WTC11 (cell line): ENCODE data around the gene FANK1.

ENCODE experiments used
- ATF3 ChIP-seq: sonication (generic); formaldehyde crosslinking; conservative IDR thresholded peaks from 2 replicates; pipeline ENCODE4 v1.8.1; 2022; ENCODE audit warnings: mild to moderate bottlenecking, missing genetic modification reagents
- CREB1 ChIP-seq: sonication (generic); formaldehyde crosslinking; IDR thresholded peaks from 2 replicates; pipeline ENCODE4 v1.8.0; 2023; ENCODE audit warnings: mild to moderate bottlenecking, missing genetic modification reagents
- CTCF ChIP-seq: fragments of 200-600 bp; IDR thresholded peaks from 2 replicates; pipeline ENCODE4 v1.8.0; 2022; ENCODE audit warnings: antibody characterized with exemption
- E2F4 ChIP-seq: sonication (generic); formaldehyde crosslinking; IDR thresholded peaks from 2 replicates; pipeline ENCODE4 v1.8.1; 2022; ENCODE audit warnings: low read depth, mild to moderate bottlenecking, moderate library complexity, missing genetic modification reagents, borderline replicate concordance
- FOXJ3 ChIP-seq: sonication (generic); formaldehyde crosslinking; IDR thresholded peaks from 2 replicates; pipeline ENCODE4 v1.9.0; 2021; ENCODE audit warnings: missing genetic modification reagents, mild to moderate bottlenecking, borderline replicate concordance
- IRF2 ChIP-seq: sonication (generic); formaldehyde crosslinking; IDR thresholded peaks from 2 replicates; pipeline ENCODE4 v1.8.0; 2022; ENCODE audit warnings: low read depth, missing genetic modification reagents, borderline replicate concordance
- JUN ChIP-seq: sonication (generic); formaldehyde crosslinking; IDR thresholded peaks from 2 replicates; pipeline ENCODE4 v1.8.0; 2023; ENCODE audit warnings: mild to moderate bottlenecking, missing genetic modification reagents

GRCh38 chr10:125997586-125997985 lies 101.2 kb downstream of the FANK1 start:
- TF ChIP-seq JUN (CRISPR knock-in tag), result no peak
- no peak for TF ChIP-seq CREB1
- TF ChIP-seq CTCF, result no peak
- TF ChIP-seq IRF2 (CRISPR knock-in tag), result no peak
- TF ChIP-seq E2F4, result no peak
- TF ChIP-seq FOXJ3 (CRISPR knock-in tag), result no peak
- TF ChIP-seq ATF3 (CRISPR knock-in tag), result no peak
